GM12872 (cell line): ENCODE results near the gene HPCAL4.

Experiments
- TF ChIP-seq, protein P1 (sequence below): IDR thresholded peaks from 3 replicates; pipeline ENCODE4 v1.5.1; 2011; ENCODE audit warnings: low read depth, mild to moderate bottlenecking, low read length, moderate library complexity; ENCODE audit not compliant: insufficient read depth

HPCAL4 gene

DNA sequence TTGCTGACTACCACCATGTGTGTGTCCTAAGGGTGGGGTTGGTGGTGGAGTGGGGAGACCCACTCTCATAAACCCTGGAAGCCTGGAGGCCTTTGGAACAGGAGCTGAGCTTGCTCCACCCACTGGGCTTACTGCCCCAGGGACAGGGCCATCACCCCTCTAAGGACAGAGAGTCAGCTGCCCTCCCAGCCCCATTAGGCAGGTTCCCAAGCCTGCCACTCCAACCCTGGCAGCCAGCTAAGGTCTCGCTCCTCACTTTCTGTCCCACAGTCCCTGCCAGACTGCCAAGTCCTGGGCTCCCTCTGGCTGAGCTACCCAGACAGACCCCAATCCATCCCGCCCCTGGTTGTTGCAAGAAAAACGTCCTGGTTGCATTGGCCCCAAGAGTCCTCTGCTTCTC, 23.1 kb downstream of the HPCAL4 start:
- TF ChIP-seq, protein P1, sequence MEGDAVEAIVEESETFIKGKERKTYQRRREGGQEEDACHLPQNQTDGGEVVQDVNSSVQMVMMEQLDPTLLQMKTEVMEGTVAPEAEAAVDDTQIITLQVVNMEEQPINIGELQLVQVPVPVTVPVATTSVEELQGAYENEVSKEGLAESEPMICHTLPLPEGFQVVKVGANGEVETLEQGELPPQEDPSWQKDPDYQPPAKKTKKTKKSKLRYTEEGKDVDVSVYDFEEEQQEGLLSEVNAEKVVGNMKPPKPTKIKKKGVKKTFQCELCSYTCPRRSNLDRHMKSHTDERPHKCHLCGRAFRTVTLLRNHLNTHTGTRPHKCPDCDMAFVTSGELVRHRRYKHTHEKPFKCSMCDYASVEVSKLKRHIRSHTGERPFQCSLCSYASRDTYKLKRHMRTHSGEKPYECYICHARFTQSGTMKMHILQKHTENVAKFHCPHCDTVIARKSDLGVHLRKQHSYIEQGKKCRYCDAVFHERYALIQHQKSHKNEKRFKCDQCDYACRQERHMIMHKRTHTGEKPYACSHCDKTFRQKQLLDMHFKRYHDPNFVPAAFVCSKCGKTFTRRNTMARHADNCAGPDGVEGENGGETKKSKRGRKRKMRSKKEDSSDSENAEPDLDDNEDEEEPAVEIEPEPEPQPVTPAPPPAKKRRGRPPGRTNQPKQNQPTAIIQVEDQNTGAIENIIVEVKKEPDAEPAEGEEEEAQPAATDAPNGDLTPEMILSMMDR = no peak

DNA sequence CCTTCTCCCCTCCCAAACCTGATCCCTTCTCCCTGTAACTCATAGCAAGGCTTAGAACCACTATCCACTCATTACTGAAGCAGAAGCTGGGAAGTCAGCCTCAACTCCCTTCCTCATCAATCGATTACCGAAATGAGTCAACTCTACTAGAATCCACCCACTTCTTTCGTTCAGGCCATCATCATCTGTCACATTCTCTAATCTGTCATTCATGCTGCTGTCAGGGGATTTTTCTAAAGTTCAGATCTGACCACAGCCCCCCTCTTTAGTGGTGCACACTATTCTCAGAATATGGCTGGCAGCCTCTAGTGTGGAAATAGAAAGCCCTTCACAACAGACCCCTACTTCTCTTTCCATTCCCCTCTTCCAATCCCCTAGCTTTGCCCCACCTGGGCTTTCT, 24.5 kb downstream of the HPCAL4 start:
- TF ChIP-seq, protein P1 = no peak

DNA sequence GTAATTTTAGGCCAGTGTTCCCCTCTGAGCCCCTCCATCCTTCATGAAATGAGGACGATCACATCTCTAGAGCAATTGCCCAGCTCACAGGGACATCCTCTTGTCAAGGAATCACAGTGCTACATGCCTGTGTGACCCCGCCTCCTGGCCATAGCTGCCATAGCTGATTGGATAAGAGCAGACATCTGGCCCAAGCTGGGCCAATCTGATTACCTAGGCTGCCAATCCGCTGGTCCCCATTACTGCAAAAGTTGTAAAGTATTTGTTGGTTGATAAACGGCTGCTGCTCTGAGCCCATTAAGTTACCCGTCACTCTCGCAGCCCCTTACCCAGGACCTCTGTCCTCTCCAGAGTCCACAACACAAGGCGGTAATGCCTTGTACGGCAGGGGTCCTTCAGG, 27.7 kb downstream of the HPCAL4 start:
- TF ChIP-seq, protein P1 = no peak

DNA sequence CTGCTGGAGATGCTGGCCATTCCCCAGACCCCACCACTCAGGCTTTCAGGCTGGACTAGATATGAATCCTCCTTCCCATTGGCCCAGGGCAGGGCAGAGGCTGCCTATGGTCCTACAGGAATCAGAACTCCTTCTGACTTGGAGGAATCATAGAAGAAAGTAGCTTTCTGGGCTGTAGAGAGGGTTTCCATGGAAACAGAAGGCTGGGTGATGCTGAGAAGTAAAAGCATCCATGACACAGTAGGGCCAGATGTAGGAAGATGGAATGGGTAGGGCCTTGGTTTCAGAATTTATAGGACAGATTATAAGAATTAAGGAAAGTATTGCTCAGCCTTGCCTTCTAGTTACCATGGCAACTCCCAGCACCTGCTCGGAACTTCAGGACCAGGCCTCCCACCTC, 28.4 kb downstream of the HPCAL4 start:
- TF ChIP-seq, protein P1 = no peak

DNA sequence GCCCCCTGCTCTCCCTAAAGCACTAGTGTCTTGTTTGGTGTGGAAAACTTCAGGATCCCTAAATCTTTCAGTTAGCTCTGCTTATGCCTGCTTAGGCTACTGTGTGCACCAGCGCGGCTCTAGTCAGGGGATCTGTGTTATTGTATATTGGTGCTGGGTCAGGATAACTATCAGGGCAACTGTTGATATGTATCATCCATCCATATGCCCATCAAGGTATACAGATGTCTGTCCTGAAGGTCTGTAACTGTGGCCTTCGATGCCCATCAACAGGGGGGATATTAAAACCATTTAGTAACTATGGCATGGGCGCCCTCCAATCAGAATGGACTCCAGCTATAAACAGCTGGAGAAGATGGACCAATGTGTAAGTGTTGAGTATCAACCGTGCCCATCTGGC, 31.7 kb downstream of the HPCAL4 start:
- TF ChIP-seq, protein P1 = no peak

DNA sequence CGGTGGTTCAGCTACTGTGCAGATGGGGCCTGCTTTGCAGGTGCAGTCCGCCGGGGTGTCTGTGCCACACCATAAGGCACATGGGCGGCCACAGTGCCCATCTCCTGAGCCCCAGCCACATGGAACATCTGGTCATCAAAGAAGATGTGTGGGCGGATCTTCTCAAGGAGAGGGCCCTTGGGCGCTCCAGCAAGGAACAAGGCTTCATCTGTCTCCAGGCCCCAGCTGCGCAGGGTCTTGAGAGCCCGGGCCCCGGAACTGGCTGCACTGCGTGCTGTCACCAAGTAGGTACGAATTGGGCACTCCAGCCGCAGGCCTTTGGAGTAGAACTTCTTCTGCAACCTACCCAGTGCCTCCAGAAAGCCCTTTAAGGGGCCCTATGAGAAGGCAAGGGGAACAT, 32.1 kb downstream of the HPCAL4 start:
- TF ChIP-seq, protein P1 = no peak

DNA sequence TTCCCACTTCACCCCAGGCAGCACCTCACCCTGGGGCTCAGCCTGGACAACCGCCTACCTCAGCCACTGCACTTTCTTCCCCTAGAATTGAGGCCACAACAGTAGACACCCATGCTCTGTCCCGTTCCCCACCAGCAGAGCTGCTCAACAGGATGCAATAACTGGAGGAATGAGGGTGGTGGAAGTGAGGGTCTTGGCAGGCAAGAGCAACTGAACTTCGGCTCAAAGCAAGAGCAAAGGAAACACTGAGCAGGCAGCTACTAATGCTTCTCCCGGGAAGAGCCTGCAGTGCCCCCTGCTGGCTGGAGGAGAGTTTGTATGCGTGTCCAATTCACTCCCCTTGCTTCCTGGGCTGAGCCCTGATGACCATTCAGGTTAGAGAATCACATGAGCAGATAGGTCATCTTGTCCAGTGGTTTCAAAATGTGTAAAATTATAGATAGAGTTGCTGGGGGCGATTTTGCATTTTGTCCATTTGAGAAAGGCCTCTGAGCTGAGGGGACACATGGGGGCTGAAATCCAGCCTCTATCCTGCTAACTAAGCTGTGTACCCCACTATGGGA, 33.2 kb downstream of the HPCAL4 start:
- TF ChIP-seq, protein P1 = peak; percentile 96
